ENCODE results near the gene GPR176.
"Not testable (repeated sequence)": the region's sequence is repeated elsewhere in the genome, so short reads cannot be mapped to it uniquely, and the experiment has no call there.

Gene GPR176

DNA sequence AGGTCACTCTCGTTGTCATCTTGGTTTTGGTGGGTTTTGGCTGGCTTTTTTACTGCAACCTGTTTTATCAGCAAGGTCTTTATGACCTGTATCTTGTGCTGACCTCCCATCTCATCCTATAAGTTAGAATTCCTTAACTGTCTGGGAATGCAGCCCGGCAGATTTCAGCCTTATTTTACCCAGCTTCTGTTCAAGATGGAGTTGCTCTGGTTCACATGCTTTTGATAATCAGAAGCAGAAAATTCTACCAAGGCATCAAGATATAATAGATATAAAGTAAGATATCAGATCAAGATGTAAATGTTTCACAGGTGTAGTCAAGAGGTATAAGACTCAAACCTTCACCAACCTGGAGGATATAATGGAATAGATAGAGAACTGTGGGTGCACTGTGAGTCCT is 16.0 kb downstream of the GPR176 start:
- TF ChIP-seq, protein P1, sequence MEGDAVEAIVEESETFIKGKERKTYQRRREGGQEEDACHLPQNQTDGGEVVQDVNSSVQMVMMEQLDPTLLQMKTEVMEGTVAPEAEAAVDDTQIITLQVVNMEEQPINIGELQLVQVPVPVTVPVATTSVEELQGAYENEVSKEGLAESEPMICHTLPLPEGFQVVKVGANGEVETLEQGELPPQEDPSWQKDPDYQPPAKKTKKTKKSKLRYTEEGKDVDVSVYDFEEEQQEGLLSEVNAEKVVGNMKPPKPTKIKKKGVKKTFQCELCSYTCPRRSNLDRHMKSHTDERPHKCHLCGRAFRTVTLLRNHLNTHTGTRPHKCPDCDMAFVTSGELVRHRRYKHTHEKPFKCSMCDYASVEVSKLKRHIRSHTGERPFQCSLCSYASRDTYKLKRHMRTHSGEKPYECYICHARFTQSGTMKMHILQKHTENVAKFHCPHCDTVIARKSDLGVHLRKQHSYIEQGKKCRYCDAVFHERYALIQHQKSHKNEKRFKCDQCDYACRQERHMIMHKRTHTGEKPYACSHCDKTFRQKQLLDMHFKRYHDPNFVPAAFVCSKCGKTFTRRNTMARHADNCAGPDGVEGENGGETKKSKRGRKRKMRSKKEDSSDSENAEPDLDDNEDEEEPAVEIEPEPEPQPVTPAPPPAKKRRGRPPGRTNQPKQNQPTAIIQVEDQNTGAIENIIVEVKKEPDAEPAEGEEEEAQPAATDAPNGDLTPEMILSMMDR (IDR thresholded peaks at IDR 0.05; ENCODE audit: extremely low read depth, insufficient read depth, missing control alignments): no peak
- in situ Hi-C loops (cut with MboI; ENCODE audit: low pct_unique_long_range_greater_than_20kb, low sequenced_read_pairs, unreplicated experiment): no loop called here
- DNase-seq (ENCODE audit: low spot score): no peak

DNA sequence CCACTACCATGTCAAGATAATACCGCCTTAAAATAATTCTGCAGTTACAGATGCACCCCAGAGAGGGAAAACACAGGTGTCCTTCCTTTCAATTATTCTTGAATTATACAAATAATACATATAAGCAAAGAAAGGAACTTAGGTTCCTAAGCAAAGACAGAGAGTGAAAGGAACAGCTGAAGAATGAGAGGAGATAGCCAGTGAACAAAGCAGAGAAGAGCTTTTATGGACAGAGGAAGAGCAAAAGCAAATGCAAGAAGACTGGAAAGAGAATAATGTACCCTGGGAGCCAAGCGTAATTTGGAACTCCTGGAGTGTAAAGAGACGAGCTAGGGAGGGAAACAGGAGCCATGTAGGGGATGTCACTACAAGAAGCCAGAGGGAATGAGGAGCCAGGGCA is 21.7 kb downstream of the GPR176 start:
- in situ Hi-C loops (cut with MboI; ENCODE audit: low pct_unique_long_range_greater_than_20kb, low sequenced_read_pairs, unreplicated experiment): no loop called here
- TF ChIP-seq, protein P1 (IDR thresholded peaks at IDR 0.05; ENCODE audit: extremely low read depth, insufficient read depth, missing control alignments): no peak
- DNase-seq (ENCODE audit: low spot score): no peak

DNA sequence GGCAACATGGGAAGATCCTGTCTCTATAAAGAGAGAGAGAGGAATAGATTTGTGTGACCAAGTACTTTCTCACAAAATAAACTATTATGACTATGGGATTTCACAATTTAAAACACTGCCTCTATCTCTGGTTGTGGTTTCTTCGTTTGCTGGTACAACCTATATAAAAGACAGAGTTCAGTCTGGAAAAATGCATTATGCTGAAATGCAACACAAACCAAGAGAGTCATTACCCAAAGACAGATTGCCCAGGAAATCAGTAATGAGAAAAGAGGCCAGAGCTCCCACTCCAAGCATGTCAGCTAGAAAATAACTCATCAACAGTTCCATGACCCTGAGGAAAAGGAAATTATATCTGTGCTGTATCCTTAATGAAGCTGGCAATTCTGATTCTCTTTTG is 23.2 kb downstream of the GPR176 start:
- TF ChIP-seq, protein P1 (IDR thresholded peaks at IDR 0.05; ENCODE audit: extremely low read depth, insufficient read depth, missing control alignments): no peak
- in situ Hi-C loops (cut with MboI; ENCODE audit: low pct_unique_long_range_greater_than_20kb, low sequenced_read_pairs, unreplicated experiment): no loop called here

DNA sequence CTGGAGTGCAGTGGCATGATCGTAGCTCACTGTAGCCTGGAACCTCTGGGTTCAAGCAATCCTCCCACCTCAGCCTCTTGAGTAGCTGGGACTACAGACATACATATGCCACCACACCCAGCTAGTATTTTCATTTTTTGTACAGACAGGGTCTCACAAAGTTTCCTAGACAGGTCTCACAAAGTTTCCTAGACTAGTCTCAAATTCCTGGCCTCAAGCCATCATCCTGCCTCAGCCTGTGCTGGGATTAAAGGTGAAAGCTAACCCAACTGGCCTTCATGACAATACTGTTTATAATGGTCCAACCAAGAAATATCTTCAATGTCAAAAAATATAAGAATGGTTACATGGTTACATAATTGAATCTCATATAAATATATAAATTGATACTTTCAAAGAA is 24.0 kb downstream of the GPR176 start:
- DNase-seq (ENCODE audit: low spot score): no peak
- in situ Hi-C loops (cut with MboI; ENCODE audit: low pct_unique_long_range_greater_than_20kb, low sequenced_read_pairs, unreplicated experiment): no loop called here
- TF ChIP-seq, protein P1 (IDR thresholded peaks at IDR 0.05; ENCODE audit: extremely low read depth, insufficient read depth, missing control alignments): no peak

More for the DNA sequence above, 23.2 kb downstream of the GPR176 start:
- DNase-seq (ENCODE audit: low spot score): no peak

DNA sequence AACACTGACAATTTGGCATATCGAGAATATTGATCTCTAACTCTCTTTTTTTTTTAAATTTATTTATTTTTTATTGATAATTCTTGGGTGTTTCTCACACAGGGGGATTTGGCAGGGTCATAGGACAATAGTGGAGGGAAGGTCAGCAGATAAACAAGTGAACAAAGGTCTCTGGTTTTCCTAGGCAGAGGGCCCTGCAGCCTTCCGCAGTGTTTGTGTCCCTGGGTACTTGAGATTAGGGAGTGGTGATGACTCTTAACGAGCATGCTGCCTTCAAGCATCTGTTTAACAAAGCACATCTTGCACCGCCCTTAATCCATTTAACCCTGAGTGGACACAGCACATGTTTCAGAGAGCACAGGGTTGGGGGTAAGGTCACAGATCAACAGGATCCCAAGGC is 27.0 kb downstream of the GPR176 start:
- in situ Hi-C loops (cut with MboI; ENCODE audit: low pct_unique_long_range_greater_than_20kb, low sequenced_read_pairs, unreplicated experiment): not testable (repeated sequence)

DNA sequence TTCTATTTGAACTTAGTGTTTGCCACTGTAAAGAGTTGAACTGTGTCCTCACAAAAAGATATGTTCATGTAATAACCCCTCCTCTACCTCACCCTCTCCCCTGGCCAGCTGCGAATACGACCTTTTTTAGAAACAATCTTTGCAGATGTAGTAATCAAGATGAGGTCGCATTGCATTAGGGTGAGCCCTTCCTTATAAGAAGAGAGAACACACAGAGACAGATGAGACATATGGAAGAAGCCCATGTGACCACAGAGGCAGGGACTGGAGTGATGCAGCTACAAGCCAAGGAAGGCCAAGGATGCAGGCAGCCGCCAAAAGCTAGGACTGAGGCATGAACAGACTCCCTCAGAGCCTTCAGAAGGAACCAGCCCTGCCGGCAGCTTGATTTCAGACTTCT is 27.6 kb downstream of the GPR176 start:
- in situ Hi-C loops (cut with MboI; ENCODE audit: low pct_unique_long_range_greater_than_20kb, low sequenced_read_pairs, unreplicated experiment): no loop called here
- no peak for DNase-seq (ENCODE audit: low spot score)
- TF ChIP-seq, protein P1 (IDR thresholded peaks at IDR 0.05; ENCODE audit: extremely low read depth, insufficient read depth, missing control alignments): no peak

More for the DNA sequence above, 27.0 kb downstream of the GPR176 start:
- DNase-seq (ENCODE audit: low spot score): not testable (repeated sequence)

DNA sequence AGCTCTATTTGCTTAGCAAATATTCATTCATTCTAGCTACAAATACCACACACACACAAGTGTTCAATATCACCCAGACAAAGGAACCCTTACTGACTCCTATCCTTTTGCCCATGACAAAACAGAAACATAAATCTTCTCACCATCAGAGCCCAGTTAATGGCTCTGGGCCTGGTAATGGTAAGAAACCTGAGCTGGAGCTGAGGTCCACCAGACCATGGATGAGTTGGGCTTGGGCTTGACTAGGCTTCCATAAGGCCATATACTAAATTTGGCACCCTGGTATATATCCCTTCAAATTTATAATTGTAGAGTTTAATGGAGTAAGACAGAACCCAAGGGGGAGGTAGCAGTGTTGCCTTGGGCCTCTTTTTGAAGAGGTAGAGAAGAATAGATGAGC is 29.4 kb downstream of the GPR176 start:
- in situ Hi-C loops (cut with MboI; ENCODE audit: low pct_unique_long_range_greater_than_20kb, low sequenced_read_pairs, unreplicated experiment): no loop called here
- DNase-seq (ENCODE audit: low spot score): no peak
- TF ChIP-seq, protein P1 (IDR thresholded peaks at IDR 0.05; ENCODE audit: extremely low read depth, insufficient read depth, missing control alignments): no peak
